PC-3 (cell line): Measurements from ENCODE around the gene TBXA2R. TPM values are rescaled to one million over a fixed set of nuclear protein-coding genes. Genes with fewer than 3 reads are reported as not detected.

ENCODE experiments used
- ATAC-seq: fragments of 200-7000 bp; cut with Tn5 transposase; 2 replicates; pipeline ENCODE4 v1.9.1; 2020; ENCODE audit warnings: mild to moderate bottlenecking, moderate library complexity
- BruUV-seq: library from RNA; stranded (reverse); fragments of 400-500 nt; replicated peaks from 2 replicates; lab custom pipeline; 2021; lab: Mats Ljungman, UMichigan
- CTCF ChIA-PET: fragments of 300-600 bp; sonication (Branson Sonifier 250); formaldehyde crosslinking; loops from one replicate; lab custom pipeline; 2022; ENCODE audit warnings: antibody characterized with exemption; lab: Charles Lee
- POLR2A ChIA-PET: fragments of 300-600 bp; sonication (Branson Sonifier 250); formaldehyde crosslinking; loops from one replicate; lab custom pipeline; 2022; ENCODE audit warnings: antibody characterized with exemption; ENCODE audit not compliant: unreplicated experiment; lab: Charles Lee
- DNase-seq: peaks from one replicate; pipeline ENCODE4 v3.0.0-alpha.2; 2015
- H2AFZ ChIP-seq: fragments of 300-600 bp; sonication (generic); 2 replicates; pipeline ENCODE4 v1.6.0; 2016; ENCODE audit warnings: antibody characterized with exemption, low read length
- H3F3A ChIP-seq: fragments of 300-600 bp; sonication (generic); one replicate; pipeline ENCODE4 v1.6.0; 2017; ENCODE audit warnings: antibody characterized with exemption, low read length, control low read depth, mild to moderate bottlenecking; ENCODE audit not compliant: unreplicated experiment
- H3K27ac ChIP-seq: fragments of 300-600 bp; sonication (generic); 2 replicates; pipeline ENCODE4 v1.5.1; 2016; ENCODE audit warnings: mild to moderate bottlenecking, low read length
- H3K27me3 ChIP-seq: fragments of 300-600 bp; sonication (generic); 2 replicates; pipeline ENCODE4 v1.6.1; 2016; ENCODE audit warnings: low read length, mixed read lengths
- H3K36me3 ChIP-seq: fragments of 300-600 bp; sonication (generic); 2 replicates; pipeline ENCODE4 v1.6.1; 2016; ENCODE audit warnings: low read depth, mixed run types, low read length, mixed read lengths
- H3K4me1 ChIP-seq: fragments of 300-600 bp; sonication (generic); 2 replicates; pipeline ENCODE4 v1.5.1; 2016; ENCODE audit warnings: low read length; ENCODE audit not compliant: insufficient read depth
- H3K4me2 ChIP-seq: fragments of 300-600 bp; sonication (generic); 2 replicates; pipeline ENCODE4 v1.6.0; 2016; ENCODE audit warnings: low read length
- H3K4me3 ChIP-seq: fragments of 300-600 bp; sonication (generic); 2 replicates; pipeline ENCODE4 v1.5.1; 2016; ENCODE audit warnings: mild to moderate bottlenecking, low read length, mixed read lengths
- H3K79me2 ChIP-seq: fragments of 300-600 bp; sonication (generic); 2 replicates; pipeline ENCODE4 v1.6.1; 2017; ENCODE audit warnings: low read length, mixed read lengths
- H3K9ac ChIP-seq: fragments of 300-600 bp; sonication (generic); 2 replicates; pipeline ENCODE4 v1.6.0; 2016; ENCODE audit warnings: mild to moderate bottlenecking, low read length
- H3K9me2 ChIP-seq: fragments of 300-600 bp; sonication (generic); replicated peaks from 2 replicates; pipeline ENCODE4 v1.6.1; 2016; ENCODE audit warnings: mixed run types, low read length, mixed read lengths
- H3K9me3 ChIP-seq: fragments of 300-600 bp; sonication (generic); 2 replicates; pipeline ENCODE4 v1.6.1; 2016; ENCODE audit warnings: low read length, mixed read lengths
- H4K20me1 ChIP-seq: fragments of 300-600 bp; sonication (generic); 2 replicates; pipeline ENCODE4 v1.6.1; 2016; ENCODE audit warnings: low read length, mixed read lengths
- EZH2 ChIP-seq: fragments of 300-600 bp; sonication (generic); IDR thresholded peaks from one replicate; pipeline ENCODE4 v1.6.1; 2017; ENCODE audit warnings: antibody characterized with exemption, mild to moderate bottlenecking, low read length; ENCODE audit not compliant: unreplicated experiment
- EZH2phosphoT487 ChIP-seq: fragments of 300-600 bp; sonication (generic); IDR thresholded peaks from 2 replicates; pipeline ENCODE4 v1.6.1; 2018; ENCODE audit warnings: mild to moderate bottlenecking, antibody characterized with exemption, low read length, borderline replicate concordance
- intact Hi-C: fragments of 100-400 bp; cut with micrococcal nuclease; formaldehyde crosslinking; loops from 2 replicates; pipeline ENCODE4 v1.9.0; 2023
- total RNA-seq: library from RNA; depleted of rRNA; stranded (reverse); fragments of >200 nt; gene quantifications from 2 replicates; pipeline ENCODE4 v1.2.3, GENCODE V29; 2014
- TF ChIP-seq, protein P1 (sequence below): fragments of 300-600 bp; sonication (generic); conservative IDR thresholded peaks from 2 replicates; pipeline ENCODE4 v1.5.1; 2017; ENCODE audit warnings: antibody characterized with exemption, low read depth, mild to moderate bottlenecking, low read length

Gene TBXA2R
- total RNA-seq, 1 experiment from 2014 or later = 0.77 TPM

DNA sequence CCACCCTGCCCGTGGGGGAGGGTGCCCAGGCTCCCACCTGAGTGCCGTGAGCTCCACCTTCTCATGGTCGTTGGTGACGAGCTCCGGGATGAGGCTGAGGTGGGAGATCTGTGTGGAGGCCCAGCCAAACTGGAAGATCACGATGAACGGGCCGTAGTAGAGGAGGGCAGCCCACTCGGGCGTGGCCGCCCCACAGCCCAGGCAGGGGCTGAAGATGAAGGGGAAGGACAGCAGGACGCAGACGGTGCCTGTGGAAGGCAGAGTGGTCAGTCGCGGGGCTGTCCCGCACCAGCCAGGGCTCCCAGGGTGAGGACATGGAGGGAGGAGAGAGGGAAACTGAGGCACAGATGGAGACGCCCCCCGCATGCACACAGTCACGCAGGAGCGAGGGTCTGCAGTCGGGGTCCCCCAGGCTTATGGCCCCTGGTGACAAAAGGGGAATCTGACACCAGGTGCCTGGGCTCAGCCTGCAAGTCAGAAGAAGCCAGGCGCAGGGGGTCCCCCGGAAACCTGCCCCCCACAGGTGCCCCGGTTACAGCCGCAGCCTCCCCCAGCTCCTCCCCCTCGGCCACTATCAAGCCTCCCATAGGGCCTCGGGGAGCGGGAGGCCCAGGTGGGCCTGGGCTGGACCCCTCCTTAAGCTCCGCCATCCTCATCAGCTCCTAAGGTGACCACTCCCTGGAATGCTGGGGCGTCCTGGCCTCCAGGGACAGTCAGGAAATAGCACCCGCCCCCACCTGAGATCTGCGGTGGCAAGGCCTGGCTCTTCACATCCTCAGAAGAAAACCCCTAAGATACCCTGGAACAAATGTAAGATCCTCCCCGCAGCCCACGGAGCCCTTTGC lies 55.5 kb downstream of the TBXA2R start:
- no peak for DNase-seq
- Histone ChIP-seq H3K27ac (no peak overlapping the region), H3K4me2 (no peak overlapping the region), H3K79me2 (peaks cover 31% of the 10 kb centered on the region), H3K27me3 (no peaks in the 10 kb centered on the region), H3K4me3 (no peak overlapping the region), H2AFZ (no peak overlapping the region), H4K20me1 (peaks cover 12% of the 10 kb centered on the region), H3K36me3 (no peaks in the 10 kb centered on the region), H3K9me2 (no peaks in the 10 kb centered on the region), H3K9ac (no peak overlapping the region), H3F3A (no peaks in the 10 kb centered on the region), H3K4me1 (peaks cover 12% of the 10 kb centered on the region; the same call in 1 of the 2 replicates), H3K9me3 (no peaks in the 10 kb centered on the region)
- no peak for TF ChIP-seq EZH2
- TF ChIP-seq EZH2phosphoT487 = no peak
- TF ChIP-seq, protein P1, sequence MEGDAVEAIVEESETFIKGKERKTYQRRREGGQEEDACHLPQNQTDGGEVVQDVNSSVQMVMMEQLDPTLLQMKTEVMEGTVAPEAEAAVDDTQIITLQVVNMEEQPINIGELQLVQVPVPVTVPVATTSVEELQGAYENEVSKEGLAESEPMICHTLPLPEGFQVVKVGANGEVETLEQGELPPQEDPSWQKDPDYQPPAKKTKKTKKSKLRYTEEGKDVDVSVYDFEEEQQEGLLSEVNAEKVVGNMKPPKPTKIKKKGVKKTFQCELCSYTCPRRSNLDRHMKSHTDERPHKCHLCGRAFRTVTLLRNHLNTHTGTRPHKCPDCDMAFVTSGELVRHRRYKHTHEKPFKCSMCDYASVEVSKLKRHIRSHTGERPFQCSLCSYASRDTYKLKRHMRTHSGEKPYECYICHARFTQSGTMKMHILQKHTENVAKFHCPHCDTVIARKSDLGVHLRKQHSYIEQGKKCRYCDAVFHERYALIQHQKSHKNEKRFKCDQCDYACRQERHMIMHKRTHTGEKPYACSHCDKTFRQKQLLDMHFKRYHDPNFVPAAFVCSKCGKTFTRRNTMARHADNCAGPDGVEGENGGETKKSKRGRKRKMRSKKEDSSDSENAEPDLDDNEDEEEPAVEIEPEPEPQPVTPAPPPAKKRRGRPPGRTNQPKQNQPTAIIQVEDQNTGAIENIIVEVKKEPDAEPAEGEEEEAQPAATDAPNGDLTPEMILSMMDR = no peak
- no TSS peak for BruUV-seq
- no peak for ATAC-seq
- intact Hi-C loops = no loop called here
- CTCF ChIA-PET = no interaction called here
- POLR2A ChIA-PET = no interaction called here

- DNase-seq = no peak
- intact Hi-C loops = no loop called here
Measured at GRCh38 chr19:3549816-3550215, 56.9 kb downstream of the TBXA2R start.

DNA sequence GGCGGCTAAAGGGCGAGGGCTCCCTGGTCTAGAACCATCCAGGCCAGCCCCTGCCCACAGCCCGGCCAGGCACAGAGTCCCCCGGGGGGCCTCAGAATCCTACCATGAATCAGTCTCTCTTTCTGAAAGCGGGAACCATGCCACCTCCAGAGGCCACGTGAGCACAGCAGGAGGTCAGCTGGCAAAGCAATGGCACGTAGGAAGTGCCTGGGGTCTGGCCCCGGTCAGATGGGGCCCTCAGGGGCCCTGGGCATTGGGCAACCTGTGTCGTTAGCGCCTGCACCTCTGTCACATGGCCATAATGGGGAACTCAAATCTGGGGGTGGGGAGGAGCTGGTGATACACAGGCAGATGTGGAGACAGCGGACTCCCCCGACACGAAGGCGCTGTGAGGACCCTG lies 58.1 kb downstream of the TBXA2R start:
- Histone ChIP-seq H3K79me2 (peaks cover 10% of the 10 kb centered on the region; the same call in 1 of the 2 replicates), H3K9me3 (no peaks in the 10 kb centered on the region), H4K20me1 (no peaks in the 10 kb centered on the region), H3K4me1 (peaks cover 5% of the 10 kb centered on the region; the same call in 1 of the 2 replicates), H2AFZ (no peak overlapping the region), H3K27ac (no peak overlapping the region), H3F3A (no peaks in the 10 kb centered on the region), H3K9ac (no peak overlapping the region), H3K4me3 (no peak overlapping the region), H3K36me3 (0 out of 2 replicates have a peak, but pooled peaks cover 6% of the 10 kb centered on the region), H3K4me2 (no peak overlapping the region), H3K27me3 (no peaks in the 10 kb centered on the region), H3K9me2 (no peaks in the 10 kb centered on the region)
- ChIA-PET POLR2A (no interaction called here), CTCF (no interaction called here)
- DNase-seq (no peak), ATAC-seq (no peak)
- intact Hi-C loops = no loop called here
- BruUV-seq = no TSS peak
- TF ChIP-seq EZH2 = no peak
- TF ChIP-seq, protein P1 = no peak
- TF ChIP-seq EZH2phosphoT487 = no peak

More at GRCh38 chr19:3549816-3550215, 56.9 kb downstream of the TBXA2R start:
- BruUV-seq = no TSS peak
- Histone ChIP-seq H3K9me3 (no peaks in the 10 kb centered on the region), H3F3A (no peaks in the 10 kb centered on the region), H4K20me1 (0 out of 2 replicates have a peak, but pooled peaks cover 3% of the 10 kb centered on the region), H3K9me2 (no peaks in the 10 kb centered on the region), H3K4me3 (no peak overlapping the region), H3K36me3 (0 out of 2 replicates have a peak, but pooled peaks cover 6% of the 10 kb centered on the region), H3K27ac (no peak overlapping the region), H2AFZ (no peak overlapping the region), H3K4me1 (peaks cover 5% of the 10 kb centered on the region; the same call in 1 of the 2 replicates), H3K79me2 (peaks cover 18% of the 10 kb centered on the region), H3K4me2 (no peak overlapping the region), H3K9ac (no peak overlapping the region), H3K27me3 (no peaks in the 10 kb centered on the region)
- no peak for ATAC-seq
- POLR2A ChIA-PET = no interaction called here
- TF ChIP-seq EZH2 = no peak
- CTCF ChIA-PET = no interaction called here
